A549 (cell line): Measurements from ENCODE around the gene METAP2.

ENCODE experiments used
- CBX8 ChIP-seq: fragments of 200-600 bp; sonication (generic); IDR thresholded peaks from 2 replicates; pipeline ENCODE4 v1.6.1; 2016
- CHD2 ChIP-seq: fragments of 150-350 bp; IDR thresholded peaks from 2 replicates; pipeline ENCODE4 v1.6.1; 2014; ENCODE audit warnings: low read length; ENCODE audit not compliant: partially characterized antibody
- CTCF ChIP-seq: fragments of >200 bp; sonication (Bioruptor Twin); formaldehyde crosslinking; IDR thresholded peaks from 3 replicates; pipeline ENCODE4 v1.5.1; 2016
- MAZ ChIP-seq: fragments of 150-350 bp; IDR thresholded peaks from 2 replicates; pipeline ENCODE4 v1.6.1; 2014; ENCODE audit warnings: antibody characterized with exemption, low read depth, low read length, borderline replicate concordance
- MYC ChIP-seq: IDR thresholded peaks from 2 replicates; pipeline ENCODE4 v1.6.1; 2012; ENCODE audit warnings: mild to moderate bottlenecking, inconsistent platforms, low read length, improper control_type of control experiment, borderline replicate concordance
- POLR2A ChIP-seq: IDR thresholded peaks from 2 replicates; pipeline ENCODE4 v1.6.1; 2012; ENCODE audit warnings: mild to moderate bottlenecking, low read length
- RFX5 ChIP-seq: fragments of 450-650 bp; IDR thresholded peaks from 2 replicates; pipeline ENCODE4 v1.7.1; 2014; ENCODE audit warnings: antibody characterized with exemption, mild to moderate bottlenecking, moderate library complexity

- TF ChIP-seq CTCF (no peak), MAZ (no peak), MYC (no peak), POLR2A (no peak), CHD2 (no peak), CBX8 (no peak), RFX5 (no peak)
Observed at GRCh38 chr12:95513599-95513998, 39.6 kb downstream of the METAP2 start.
